Body of pancreas (tissue), 4 donors: ENCODE results near the gene MELTF.

Experiments used
- POLR2A ChIP-seq, 3 donors: fragments of 450-650 bp; IDR thresholded peaks; one replicate each; pipeline ENCODE4 v1.6.1; 2016; ENCODE audit warnings: antibody characterized with exemption in 3 of 3, mild to moderate bottlenecking in 2 of 3
- TF ChIP-seq, protein P1 (sequence below), 7 experiments: fragments of 450-650 bp in 4 of 7; fragments of 200-600 bp in 3 of 7; sonication (generic) in 3 of 7; IDR thresholded peaks; one replicate each; pipeline ENCODE4 v1.5.1; 2016 to 2019; ENCODE audit warnings: antibody characterized with exemption in 7 of 7

GRCh38 chr3:197040658-197041057, 11.0 kb upstream of the MELTF start:
- TF ChIP-seq POLR2A (IDR thresholded peaks at IDR 0.05), result no peak
- TF ChIP-seq, protein P1, sequence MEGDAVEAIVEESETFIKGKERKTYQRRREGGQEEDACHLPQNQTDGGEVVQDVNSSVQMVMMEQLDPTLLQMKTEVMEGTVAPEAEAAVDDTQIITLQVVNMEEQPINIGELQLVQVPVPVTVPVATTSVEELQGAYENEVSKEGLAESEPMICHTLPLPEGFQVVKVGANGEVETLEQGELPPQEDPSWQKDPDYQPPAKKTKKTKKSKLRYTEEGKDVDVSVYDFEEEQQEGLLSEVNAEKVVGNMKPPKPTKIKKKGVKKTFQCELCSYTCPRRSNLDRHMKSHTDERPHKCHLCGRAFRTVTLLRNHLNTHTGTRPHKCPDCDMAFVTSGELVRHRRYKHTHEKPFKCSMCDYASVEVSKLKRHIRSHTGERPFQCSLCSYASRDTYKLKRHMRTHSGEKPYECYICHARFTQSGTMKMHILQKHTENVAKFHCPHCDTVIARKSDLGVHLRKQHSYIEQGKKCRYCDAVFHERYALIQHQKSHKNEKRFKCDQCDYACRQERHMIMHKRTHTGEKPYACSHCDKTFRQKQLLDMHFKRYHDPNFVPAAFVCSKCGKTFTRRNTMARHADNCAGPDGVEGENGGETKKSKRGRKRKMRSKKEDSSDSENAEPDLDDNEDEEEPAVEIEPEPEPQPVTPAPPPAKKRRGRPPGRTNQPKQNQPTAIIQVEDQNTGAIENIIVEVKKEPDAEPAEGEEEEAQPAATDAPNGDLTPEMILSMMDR (IDR thresholded peaks at IDR 0.05), result no peak
